KMS-11 (cell line): ENCODE measurements around the gene RSPRY1.

Experiments used
- H2AFZ ChIP-seq: fragments of 200-600 bp; sonication (generic); 2 replicates; pipeline ENCODE4 v1.6.1; 2016; ENCODE audit warnings: antibody characterized with exemption, mixed run types, low read depth
- H3K27ac ChIP-seq: fragments of 200-600 bp; sonication (generic); 2 replicates; pipeline ENCODE4 v1.6.1; 2016; ENCODE audit warnings: mild to moderate bottlenecking, mixed run types
- H3K27me3 ChIP-seq: fragments of 200-600 bp; sonication (generic); 2 replicates; pipeline ENCODE4 v1.6.1; 2017; ENCODE audit warnings: mild to moderate bottlenecking, low read depth, mixed run types, moderate library complexity; ENCODE audit not compliant: insufficient read depth
- H3K36me3 ChIP-seq: fragments of 200-600 bp; sonication (generic); 2 replicates; pipeline ENCODE4 v1.6.1; 2017; ENCODE audit warnings: mild to moderate bottlenecking, mixed run types; ENCODE audit not compliant: insufficient read depth
- H3K4me1 ChIP-seq: fragments of 200-600 bp; sonication (generic); 2 replicates; pipeline ENCODE4 v1.6.1; 2016; ENCODE audit warnings: mild to moderate bottlenecking, low read depth, mixed run types; ENCODE audit not compliant: poor library complexity, severe bottlenecking
- H3K4me2 ChIP-seq: fragments of 200-600 bp; sonication (generic); 2 replicates; pipeline ENCODE4 v1.7.0; 2016; ENCODE audit warnings: mild to moderate bottlenecking, mixed run types
- H3K4me3 ChIP-seq: fragments of 200-600 bp; sonication (generic); IDR thresholded peaks from 2 replicates; pipeline ENCODE4 v1.6.1; 2017; ENCODE audit warnings: low read depth, low read length, mixed read lengths; ENCODE audit not compliant: insufficient read depth
- H3K79me2 ChIP-seq: fragments of 200-600 bp; sonication (generic); 2 replicates; pipeline ENCODE4 v1.6.1; 2016; ENCODE audit warnings: low read depth, mixed run types; ENCODE audit not compliant: insufficient read depth
- H3K9ac ChIP-seq: fragments of 200-600 bp; sonication (generic); 2 replicates; pipeline ENCODE4 v1.6.1; 2016; ENCODE audit warnings: mild to moderate bottlenecking, mixed run types
- H4K20me1 ChIP-seq: fragments of 200-600 bp; sonication (generic); 2 replicates; pipeline ENCODE4 v1.6.1; 2016; ENCODE audit warnings: mild to moderate bottlenecking, mixed run types; ENCODE audit not compliant: insufficient read depth
- CTCF ChIP-seq: fragments of 200-600 bp; sonication (generic); conservative IDR thresholded peaks from 2 replicates; pipeline ENCODE4 v1.6.1; 2017; ENCODE audit warnings: low read depth, mild to moderate bottlenecking, antibody characterized with exemption, low read length, moderate library complexity, mixed read lengths

The RSPRY1 gene

GRCh38 chr16:57148481-57148880, 37.6 kb upstream of the RSPRY1 start:
- Histone ChIP-seq H3K9ac (no peak overlapping the region), H3K27me3 (no peaks in the 10 kb centered on the region), H3K4me2 (no peak overlapping the region)

GRCh38 chr16:57149391-57149790, 36.7 kb upstream of the RSPRY1 start:
- peaks cover 37% of the 10 kb centered on the region for H3K4me1 ChIP-seq
- H3K79me2 ChIP-seq: no peaks in the 10 kb centered on the region
- H2AFZ ChIP-seq: no peak overlapping the region
- no peak overlapping the region for H3K27ac ChIP-seq
- no peaks in the 10 kb centered on the region for H4K20me1 ChIP-seq
- H3K4me2 ChIP-seq: no peak overlapping the region
- H3K4me3 ChIP-seq: no peak overlapping the region
- no peaks in the 10 kb centered on the region for H3K27me3 ChIP-seq
- H3K9ac ChIP-seq: no peak overlapping the region
- TF ChIP-seq CTCF: no peak
- no peaks in the 10 kb centered on the region for H3K36me3 ChIP-seq

More at GRCh38 chr16:57148481-57148880, 37.6 kb upstream of the RSPRY1 start:
- Histone ChIP-seq H4K20me1 (no peaks in the 10 kb centered on the region), H2AFZ (no peak overlapping the region), H3K79me2 (no peaks in the 10 kb centered on the region), H3K27ac (no peak overlapping the region), H3K4me1 (peaks cover 36% of the 10 kb centered on the region), H3K4me3 (no peak overlapping the region), H3K36me3 (no peaks in the 10 kb centered on the region)
- no peak for TF ChIP-seq CTCF

GRCh38 chr16:57150682-57151330, 35.3 kb upstream of the RSPRY1 start:
- Histone ChIP-seq H3K4me2 (no peak overlapping the region), H3K27me3 (no peaks in the 10 kb centered on the region), H2AFZ (no peak overlapping the region), H3K27ac (no peak overlapping the region), H3K79me2 (no peaks in the 10 kb centered on the region), H4K20me1 (no peaks in the 10 kb centered on the region), H3K4me3 (no peak overlapping the region), H3K9ac (no peak overlapping the region), H3K36me3 (no peaks in the 10 kb centered on the region), H3K4me1 (peaks cover 37% of the 10 kb centered on the region)
- TF ChIP-seq CTCF: no peak

GRCh38 chr16:57151369-57151768, 34.8 kb upstream of the RSPRY1 start:
- Histone ChIP-seq H3K27me3 (no peaks in the 10 kb centered on the region), H3K4me3 (no peak overlapping the region), H3K4me1 (peaks cover 37% of the 10 kb centered on the region), H3K27ac (no peak overlapping the region), H3K79me2 (no peaks in the 10 kb centered on the region), H4K20me1 (no peaks in the 10 kb centered on the region), H3K4me2 (no peak overlapping the region), H3K36me3 (no peaks in the 10 kb centered on the region), H2AFZ (no peak overlapping the region), H3K9ac (no peak overlapping the region)
- TF ChIP-seq CTCF: no peak
